H9 (cell line): ENCODE data around the gene MLLT3. TPM values are rescaled to one million over a fixed set of nuclear protein-coding genes. Genes with fewer than 3 reads are reported as not detected.

Experiments used
- DNase-seq: peaks from one replicate; pipeline ENCODE4 v3.0.0-alpha.2; 2017
- H2AFZ ChIP-seq: one replicate; pipeline ENCODE4 v1.6.1; 2013; ENCODE audit warnings: mild to moderate bottlenecking, low read length, control low read depth, moderate library complexity
- H2AK5ac ChIP-seq: 2 replicates; pipeline ENCODE4 v1.6.1; 2013; ENCODE audit warnings: low read length, control low read depth, mixed read lengths; ENCODE audit not compliant: insufficient read length
- H2BK120ac ChIP-seq: one replicate; pipeline ENCODE4 v1.6.1; 2013; ENCODE audit warnings: low read depth, mild to moderate bottlenecking, low read length, control low read depth, inconsistent platforms; ENCODE audit not compliant: poor library complexity, severe bottlenecking
- H2BK12ac ChIP-seq: 2 replicates; pipeline ENCODE4 v1.6.1; 2013; ENCODE audit warnings: low read length, control low read depth, mixed read lengths, low read depth; ENCODE audit not compliant: insufficient read length
- H2BK15ac ChIP-seq: 2 replicates; pipeline ENCODE4 v1.6.1; 2013; ENCODE audit warnings: low read depth, low read length, control low read depth
- H2BK20ac ChIP-seq: one replicate; pipeline ENCODE4 v1.6.1; 2013; ENCODE audit warnings: low read depth, mild to moderate bottlenecking, low read length, control low read depth, inconsistent platforms; ENCODE audit not compliant: poor library complexity, severe bottlenecking
- H2BK5ac ChIP-seq: 2 replicates; pipeline ENCODE4 v1.6.1; 2013; ENCODE audit warnings: low read length, control low read depth, mixed read lengths; ENCODE audit not compliant: insufficient read length
- H3K14ac ChIP-seq: 2 replicates; pipeline ENCODE4 v1.6.1; 2013; ENCODE audit warnings: low read length, control low read depth; ENCODE audit not compliant: insufficient read depth
- H3K18ac ChIP-seq: 2 replicates; pipeline ENCODE4 v1.6.1; 2013; ENCODE audit warnings: low read depth, mild to moderate bottlenecking, mixed read lengths, low read length, control low read depth; ENCODE audit not compliant: insufficient read length
- H3K23ac ChIP-seq: 2 replicates; pipeline ENCODE4 v1.6.1; 2013; ENCODE audit warnings: low read length, control low read depth, mixed read lengths, low read depth; ENCODE audit not compliant: insufficient read length
- H3K23me2 ChIP-seq: 2 replicates; pipeline ENCODE4 v1.6.1; 2013; ENCODE audit warnings: low read depth, mild to moderate bottlenecking, mixed read lengths, low read length, control low read depth; ENCODE audit not compliant: insufficient read length, poor library complexity, severe bottlenecking
- H3K27ac ChIP-seq: 2 replicates; pipeline ENCODE4 v1.5.1; 2013; ENCODE audit warnings: low read length, control low read depth, mixed read lengths, low read depth; ENCODE audit not compliant: insufficient read length
- H3K27me3 ChIP-seq: 2 replicates; pipeline ENCODE4 v1.6.1; 2013; ENCODE audit warnings: low read length, control low read depth, inconsistent platforms; ENCODE audit not compliant: insufficient read depth
- H3K4ac ChIP-seq: 2 replicates; pipeline ENCODE4 v1.6.1; 2013; ENCODE audit warnings: low read depth, mild to moderate bottlenecking, control low read depth, inconsistent platforms, low read length, moderate library complexity
- H3K4me1 ChIP-seq: 2 replicates; pipeline ENCODE4 v1.6.1; 2013; ENCODE audit warnings: low read length, control low read depth, inconsistent platforms; ENCODE audit not compliant: insufficient read depth
- H3K4me2 ChIP-seq: 2 replicates; pipeline ENCODE4 v1.6.1; 2013; ENCODE audit warnings: low read length, control low read depth, mixed read lengths; ENCODE audit not compliant: insufficient read length, insufficient read depth
- H3K56ac ChIP-seq: 2 replicates; pipeline ENCODE4 v1.6.1; 2013; ENCODE audit warnings: low read depth, mild to moderate bottlenecking, mixed read lengths, low read length, control low read depth; ENCODE audit not compliant: insufficient read length
- H3K79me1 ChIP-seq: 2 replicates; pipeline ENCODE4 v1.6.1; 2013; ENCODE audit warnings: low read depth, mild to moderate bottlenecking, moderate library complexity, low read length, control low read depth, inconsistent platforms; ENCODE audit not compliant: insufficient read depth, poor library complexity, severe bottlenecking
- H3K79me2 ChIP-seq: 2 replicates; pipeline ENCODE4 v1.6.1; 2013; ENCODE audit warnings: low read length, control low read depth, inconsistent platforms; ENCODE audit not compliant: insufficient read depth
- H3K9ac ChIP-seq: 2 replicates; pipeline ENCODE4 v1.6.1; 2013; ENCODE audit warnings: low read length, control low read depth, mixed read lengths; ENCODE audit not compliant: insufficient read length; ENCODE audit errors: extremely low read depth
- H3K9me3 ChIP-seq: one replicate; pipeline ENCODE4 v1.6.1; 2013; ENCODE audit warnings: low read depth, low read length, inconsistent platforms; ENCODE audit not compliant: control insufficient read depth
- H3T11ph ChIP-seq: one replicate; pipeline ENCODE4 v1.6.1; 2013; ENCODE audit warnings: mild to moderate bottlenecking, low read length, control low read depth, inconsistent platforms
- H4K20me1 ChIP-seq: one replicate; pipeline ENCODE4 v1.6.1; 2013; ENCODE audit not compliant: control insufficient read depth, insufficient read length, insufficient read depth
- H4K5ac ChIP-seq: 2 replicates; pipeline ENCODE4 v1.6.1; 2013; ENCODE audit warnings: low read depth, mild to moderate bottlenecking, mixed read lengths, low read length, control low read depth; ENCODE audit not compliant: insufficient read length
- H4K8ac ChIP-seq: replicated peaks from 2 replicates; pipeline ENCODE4 v1.6.1; 2013; ENCODE audit warnings: low read length, control low read depth, mixed read lengths, low read depth; ENCODE audit not compliant: insufficient read length
- H4K91ac ChIP-seq: 2 replicates; pipeline ENCODE4 v1.6.1; 2013; ENCODE audit warnings: low read depth, mild to moderate bottlenecking, moderate library complexity, mixed read lengths, low read length, control low read depth; ENCODE audit not compliant: insufficient read length
- H3K27ac Mint-ChIP-seq, 3 experiments: 2 replicates in 2 of 3; 3 replicates in 1 of 3; pipeline ENCODE4 v1.8.0; 2020 to 2021; ENCODE audit warnings: mixed read lengths in 3 of 3, mild to moderate bottlenecking in 1 of 3, moderate library complexity in 1 of 3
- H3K27me3 Mint-ChIP-seq: 2 replicates; pipeline ENCODE4 v1.8.0; 2021; ENCODE audit warnings: low read depth, mild to moderate bottlenecking, moderate library complexity, mixed read lengths
- H3K36me3 Mint-ChIP-seq, 3 experiments: 2 replicates in 2 of 3; 3 replicates in 1 of 3; pipeline ENCODE4 v1.8.0; 2020 to 2021; ENCODE audit warnings: low read depth in 3 of 3, mixed read lengths in 3 of 3; ENCODE audit not compliant: insufficient read depth in 1 of 3
- H3K4me1 Mint-ChIP-seq, 2 experiments: 2 replicates each; pipeline ENCODE4 v1.8.0; 2020; ENCODE audit warnings: mixed read lengths in 2 of 2
- H3K4me3 Mint-ChIP-seq, 2 experiments: 2 replicates in 1 of 2; 3 replicates in 1 of 2; pipeline ENCODE4 v1.8.0; 2020 to 2021; ENCODE audit warnings: mild to moderate bottlenecking in 2 of 2, mixed read lengths in 2 of 2, moderate library complexity in 1 of 2
- H3K9me3 Mint-ChIP-seq, 2 experiments: 2 replicates in 1 of 2; 3 replicates in 1 of 2; pipeline ENCODE4 v1.8.0; 2020; ENCODE audit warnings: mild to moderate bottlenecking in 2 of 2, mixed read lengths in 2 of 2, moderate library complexity in 1 of 2
- WGBS: extraction: QIAGEN DNeasy Blood & Tissue Kit; methylation state at CpG from one replicate; pipeline ENCODE4 v1.1.7; 2013; ENCODE audit warnings: missing lambda C conversion rate, low lambda C conversion rate, mixed read lengths; ENCODE audit not compliant: insufficient read length; ENCODE audit errors: extremely low coverage; 5-methylcytosine and 5-hydroxymethylcytosine counted together
- total RNA-seq: library from RNA; stranded (reverse); gene quantifications from 2 replicates; pipeline ENCODE4 v1.2.1, GENCODE V29; 2021
- TF ChIP-seq, protein P1 (sequence below): fragments of 200-600 bp; sonication (generic); conservative IDR thresholded peaks from 3 replicates; pipeline ENCODE4 v1.8.0; 2021; ENCODE audit warnings: antibody characterized with exemption, mild to moderate bottlenecking

Gene MLLT3
- total RNA-seq, 1 experiment from 2014 or later: 3.9 TPM

DNA sequence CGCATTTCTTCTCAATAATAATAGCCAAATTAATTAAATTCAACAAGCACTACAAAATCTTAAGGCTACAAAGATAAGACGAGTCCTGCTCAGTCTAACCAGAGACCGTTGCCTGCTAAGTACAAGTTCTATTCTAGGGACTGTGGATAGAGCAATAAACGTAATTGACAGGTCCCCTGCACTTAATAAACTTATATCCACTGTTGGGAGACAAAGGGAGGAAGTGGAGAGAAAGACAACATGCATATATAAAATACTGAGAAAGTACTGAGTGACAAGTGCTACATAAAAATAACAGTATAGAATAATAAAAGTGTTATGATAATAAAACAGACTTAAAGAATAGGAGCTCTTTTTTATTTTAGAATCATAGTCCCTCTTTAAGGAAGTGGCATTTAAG lies 158.1 kb downstream of the MLLT3 start:
- no peak overlapping the region for H3K27ac ChIP-seq

More for the DNA sequence above, 158.1 kb downstream of the MLLT3 start:
- no peaks in the 10 kb centered on the region for H4K20me1 ChIP-seq
- Mint-ChIP-seq H3K9me3 (no peaks in the 10 kb centered on the region), H3K36me3 (no peaks in the 10 kb centered on the region; a peak in 1 of 7 replicates), H3K4me1 (no peaks in the 10 kb centered on the region), H3K27ac (no peak overlapping the region), H3K27me3 (no peaks in the 10 kb centered on the region), H3K4me3 (no peak overlapping the region)
- H3K4me2 ChIP-seq: no peak overlapping the region
- no peak overlapping the region for H3K56ac ChIP-seq
- no peak overlapping the region for H3K14ac ChIP-seq
- H2BK12ac ChIP-seq: no peak overlapping the region
- TF ChIP-seq, protein P1, sequence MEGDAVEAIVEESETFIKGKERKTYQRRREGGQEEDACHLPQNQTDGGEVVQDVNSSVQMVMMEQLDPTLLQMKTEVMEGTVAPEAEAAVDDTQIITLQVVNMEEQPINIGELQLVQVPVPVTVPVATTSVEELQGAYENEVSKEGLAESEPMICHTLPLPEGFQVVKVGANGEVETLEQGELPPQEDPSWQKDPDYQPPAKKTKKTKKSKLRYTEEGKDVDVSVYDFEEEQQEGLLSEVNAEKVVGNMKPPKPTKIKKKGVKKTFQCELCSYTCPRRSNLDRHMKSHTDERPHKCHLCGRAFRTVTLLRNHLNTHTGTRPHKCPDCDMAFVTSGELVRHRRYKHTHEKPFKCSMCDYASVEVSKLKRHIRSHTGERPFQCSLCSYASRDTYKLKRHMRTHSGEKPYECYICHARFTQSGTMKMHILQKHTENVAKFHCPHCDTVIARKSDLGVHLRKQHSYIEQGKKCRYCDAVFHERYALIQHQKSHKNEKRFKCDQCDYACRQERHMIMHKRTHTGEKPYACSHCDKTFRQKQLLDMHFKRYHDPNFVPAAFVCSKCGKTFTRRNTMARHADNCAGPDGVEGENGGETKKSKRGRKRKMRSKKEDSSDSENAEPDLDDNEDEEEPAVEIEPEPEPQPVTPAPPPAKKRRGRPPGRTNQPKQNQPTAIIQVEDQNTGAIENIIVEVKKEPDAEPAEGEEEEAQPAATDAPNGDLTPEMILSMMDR: no peak
- DNase-seq: no peak
- no peak overlapping the region for H3K4ac ChIP-seq
- H3K23me2 ChIP-seq: no peaks in the 10 kb centered on the region
- no peak overlapping the region for H2BK120ac ChIP-seq
- H3K4me1 ChIP-seq: no peaks in the 10 kb centered on the region
- H2AK5ac ChIP-seq: no peak overlapping the region
- H2BK15ac ChIP-seq: no peak overlapping the region
- no peak overlapping the region for H3T11ph ChIP-seq
- H3K79me2 ChIP-seq: no peaks in the 10 kb centered on the region
- H3K18ac ChIP-seq: no peak overlapping the region
- no peak overlapping the region for H2BK5ac ChIP-seq
- H4K8ac ChIP-seq: no peak overlapping the region
- no peak overlapping the region for H4K91ac ChIP-seq
- 100% methylated on average over 1 of the region's 4 CpGs for WGBS
- H3K9me3 ChIP-seq: no peaks in the 10 kb centered on the region
- H2BK20ac ChIP-seq: no peak overlapping the region
- no peaks in the 10 kb centered on the region for H3K79me1 ChIP-seq
- H4K5ac ChIP-seq: no peak overlapping the region
- H3K23ac ChIP-seq: no peak overlapping the region
- no peak overlapping the region for H3K9ac ChIP-seq
- no peak overlapping the region for H2AFZ ChIP-seq
- no peaks in the 10 kb centered on the region for H3K27me3 ChIP-seq
